Spinal cord (tissue), 10 donors: ENCODE measurements around the gene MYF6. TPM values are rescaled to one million over a fixed set of nuclear protein-coding genes. Genes with fewer than 3 reads are reported as not detected.

Experiments used
- DNase-seq, 6 donors: peaks; one replicate each; pipeline versions ENCODE4 v3.0.0 to v3.0.0-alpha.2; 2013 to 2015; ENCODE audit warnings: low spot score in 6 of 6, low read depth in 4 of 6
- H3K27ac ChIP-seq: one replicate; pipeline ENCODE4 v1.5.1; 2013; ENCODE audit warnings: low read depth, low read length, control low read depth
- H3K27me3 ChIP-seq: one replicate; pipeline ENCODE4 v1.6.1; 2013; ENCODE audit warnings: low read length; ENCODE audit not compliant: control insufficient read depth, insufficient read depth
- H3K36me3 ChIP-seq: one replicate; pipeline ENCODE4 v1.6.1; 2013; ENCODE audit warnings: low read length; ENCODE audit not compliant: control insufficient read depth, insufficient read depth
- H3K4me1 ChIP-seq: one replicate; pipeline ENCODE4 v1.6.1; 2013; ENCODE audit warnings: low read length; ENCODE audit not compliant: control insufficient read depth, insufficient read depth
- H3K4me3 ChIP-seq: one replicate; pipeline ENCODE4 v1.5.1; 2013; ENCODE audit warnings: low read depth, low read length, control low read depth
- H3K9me3 ChIP-seq: one replicate; pipeline ENCODE4 v1.6.1; 2013; ENCODE audit warnings: low read length; ENCODE audit not compliant: control insufficient read depth, insufficient read depth
- WGBS: methylation state at CpG from one replicate; pipeline ENCODE4 v1.1.5; 2013; ENCODE audit warnings: missing lambda C conversion rate; ENCODE audit not compliant: insufficient coverage; 5-methylcytosine and 5-hydroxymethylcytosine counted together
- polyA plus RNA-seq, 2 donors: library from polyadenylated mRNA; unstranded; fragments of 120-200 nt; gene quantifications; one replicate each; pipeline ENCODE4 v1.2.1, GENCODE V29; 2013; ENCODE audit not compliant: insufficient read length in 2 of 2
- total RNA-seq, 2 donors: library from RNA; depleted of rRNA in 1 of 2; stranded (reverse); fragments of 120-200 nt in 1 of 2; fragments of >200 nt in 1 of 2; gene quantifications; one replicate each; pipeline versions ENCODE4 v1.2.3 to v1.2.4, GENCODE V29; 2013 to 2014
- donor health status: healthy.

Gene MYF6
- total and polyA plus RNA-seq, 4 donors, result 0.61 to 3.5 (median 1.6) TPM

GRCh38 chr12:80747800-80748199 is 40.4 kb downstream of the MYF6 start:
- Histone ChIP-seq H3K4me1 (no peaks in the 10 kb centered on the region), H3K9me3 (no peaks in the 10 kb centered on the region), H3K27ac (no peak overlapping the region), H3K27me3 (no peaks in the 10 kb centered on the region), H3K36me3 (no peaks in the 10 kb centered on the region), H3K4me3 (no peak overlapping the region)
- WGBS, result no CpG with 5 or more reads among the region's 2 CpGs
- peak in 1 of 6 donors; percentile 5 for DNase-seq

GRCh38 chr12:80749456-80749855 is 42.0 kb downstream of the MYF6 start:
- H3K4me3 ChIP-seq, result no peak overlapping the region
- H3K27me3 ChIP-seq, result no peaks in the 10 kb centered on the region
- no peak overlapping the region for H3K27ac ChIP-seq
- no peaks in the 10 kb centered on the region for H3K4me1 ChIP-seq
- 57% methylated on average over 1 of the region's 2 CpGs for whole genome bisulfite sequencing
- no peaks in the 10 kb centered on the region for H3K36me3 ChIP-seq
- DNase-seq, result peak in 1 of 6 donors; percentile 9
- H3K9me3 ChIP-seq, result no peaks in the 10 kb centered on the region

GRCh38 chr12:80752464-80752863 is 45.0 kb downstream of the MYF6 start:
- Histone ChIP-seq H3K4me3 (no peak overlapping the region), H3K4me1 (no peaks in the 10 kb centered on the region), H3K9me3 (no peaks in the 10 kb centered on the region), H3K36me3 (no peaks in the 10 kb centered on the region), H3K27ac (no peak overlapping the region), H3K27me3 (no peaks in the 10 kb centered on the region)
- no peak for DNase-seq

- H3K9me3 ChIP-seq, result no peaks in the 10 kb centered on the region
- no peak overlapping the region for H3K27ac ChIP-seq
- no peaks in the 10 kb centered on the region for H3K36me3 ChIP-seq
- H3K4me1 ChIP-seq, result no peaks in the 10 kb centered on the region
- no peak overlapping the region for H3K4me3 ChIP-seq
- no peaks in the 10 kb centered on the region for H3K27me3 ChIP-seq
- WGBS, result 100% methylated on average over 1 of the region's 3 CpGs
- no peak for DNase-seq
These were observed 46.8 kb downstream of the MYF6 start for GRCh38 chr12:80754274-80754673.

GRCh38 chr12:80756875-80757274 is 49.4 kb downstream of the MYF6 start:
- no peak overlapping the region for H3K4me3 ChIP-seq
- no peak for DNase-seq
- no peaks in the 10 kb centered on the region for H3K4me1 ChIP-seq
- WGBS, result no CpG with 5 or more reads among the region's 1 CpG
- no peaks in the 10 kb centered on the region for H3K36me3 ChIP-seq
- no peaks in the 10 kb centered on the region for H3K27me3 ChIP-seq
- H3K27ac ChIP-seq, result no peak overlapping the region
- no peaks in the 10 kb centered on the region for H3K9me3 ChIP-seq

Other genes with a start within 250 kb of the MYF6 start
- not detected for gene MYF5, start 9.3 kb downstream of the MYF6 start, total RNA-seq
- not detected for gene MYF5, start 9.3 kb downstream of the MYF6 start, polyA plus RNA-seq
- gene LIN7A, start 230.3 kb downstream of the MYF6 start, total RNA-seq, result 10 to 100 TPM; 12.0 to 41.3 TPM
- 10 to 100 TPM; 13.0 to 18.5 TPM for gene LIN7A, start 230.3 kb downstream of the MYF6 start, polyA plus RNA-seq